ENCODE data around the gene NRXN2. TPM values are rescaled to one million over a fixed set of nuclear protein-coding genes. Genes with fewer than 3 reads are reported as not detected.

NRXN2 gene
- total RNA-seq, 2 donors from 2014 or later: 0.74 to 1.3 TPM

DNA sequence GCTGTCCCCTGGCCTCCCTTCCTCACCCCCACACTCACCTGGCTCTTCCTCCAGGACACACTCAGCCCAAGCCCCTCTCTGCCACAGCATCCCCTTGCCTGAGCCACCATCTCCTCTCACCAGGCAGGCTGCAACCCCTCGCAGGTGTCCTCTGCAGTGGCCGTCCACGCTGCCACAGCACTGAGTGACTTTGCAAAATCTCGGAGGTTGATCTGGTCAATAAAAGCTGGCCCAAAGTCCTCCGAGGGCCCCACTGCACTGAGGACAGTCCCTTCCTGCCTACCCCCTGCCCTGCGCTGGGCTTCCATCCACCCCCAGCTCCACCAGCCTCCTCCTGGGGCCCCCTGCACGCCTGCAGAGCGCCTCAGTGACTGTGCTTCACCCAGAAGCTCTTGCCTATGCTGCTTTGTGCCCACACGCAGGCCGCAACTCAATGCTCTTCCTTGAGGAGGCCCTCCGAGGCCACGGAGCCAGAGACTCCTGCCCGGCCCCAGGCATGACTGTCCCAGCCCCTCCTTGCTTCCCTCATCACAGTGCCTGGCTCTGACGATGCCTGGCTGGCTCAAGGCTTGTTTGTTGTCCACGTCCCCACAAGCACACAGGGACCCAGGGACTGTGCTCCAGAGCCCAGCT is 162.7 kb downstream of the NRXN2 start:
- peaks cover 0 to 5% of the 10 kb centered on the region in 2 donors for H3K4me1 Mint-ChIP-seq (ENCODE audit: low read depth in 2 of 2)
- DNase-seq (ENCODE audit: low spot score) (no peak), ATAC-seq (no peak)
- H3K27me3 Mint-ChIP-seq: peaks cover 0 to 5% of the 10 kb centered on the region in 2 donors
- H3K27ac Mint-ChIP-seq: no peak overlapping the region
- no peaks in the 10 kb centered on the region for H3K9me3 Mint-ChIP-seq
- no peak overlapping the region for H3K4me3 Mint-ChIP-seq
- H3K36me3 Mint-ChIP-seq: no peaks in the 10 kb centered on the region

DNA sequence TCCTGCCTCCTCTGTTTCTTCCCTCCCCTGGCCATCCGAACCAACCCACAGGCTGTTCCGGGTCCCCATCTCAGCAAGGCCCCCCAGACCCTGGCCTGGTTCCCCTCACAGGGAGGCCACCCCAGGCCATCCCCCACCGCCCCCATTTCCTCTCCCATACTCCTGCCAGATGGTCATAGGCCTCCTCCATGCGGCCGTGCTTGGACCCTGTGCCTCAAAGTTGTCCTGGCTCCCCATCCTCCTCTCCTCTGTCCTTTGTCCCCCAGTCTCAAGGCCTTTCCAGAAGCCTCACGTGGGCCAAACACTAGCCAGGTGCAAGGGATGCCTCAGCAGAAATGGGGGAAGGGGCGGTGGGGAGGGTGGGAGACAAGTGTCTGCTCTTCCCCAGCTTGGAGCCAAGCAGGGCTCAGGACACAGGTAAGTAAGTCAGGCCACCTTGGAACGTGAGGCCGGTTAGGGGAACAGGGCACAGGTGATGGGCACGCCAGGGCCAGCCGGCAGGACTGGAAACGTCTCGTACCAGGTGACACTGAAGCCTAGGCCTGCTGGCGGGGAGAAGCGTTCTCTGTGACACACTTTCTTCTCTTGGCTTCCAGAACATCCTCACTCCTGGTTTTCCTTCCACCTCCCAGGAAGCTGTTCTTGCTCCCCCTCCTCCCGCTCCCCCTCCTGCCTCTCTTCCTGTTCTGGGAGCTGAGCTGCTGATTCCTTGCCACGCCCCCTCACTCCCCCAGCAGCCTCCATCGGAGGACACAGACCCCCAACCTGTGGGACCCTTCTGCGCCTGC is 163.5 kb downstream of the NRXN2 start:
- Mint-ChIP-seq H3K4me1 (ENCODE audit: low read depth in 2 of 2) (peaks cover 0 to 3% of the 10 kb centered on the region in 2 donors), H3K36me3 (no peaks in the 10 kb centered on the region), H3K9me3 (no peaks in the 10 kb centered on the region), H3K4me3 (no peak overlapping the region), H3K27ac (no peak overlapping the region), H3K27me3 (peaks cover 0 to 5% of the 10 kb centered on the region in 2 donors)
- ATAC-seq (no peak), DNase-seq (ENCODE audit: low spot score) (peak; percentile 56)

DNA sequence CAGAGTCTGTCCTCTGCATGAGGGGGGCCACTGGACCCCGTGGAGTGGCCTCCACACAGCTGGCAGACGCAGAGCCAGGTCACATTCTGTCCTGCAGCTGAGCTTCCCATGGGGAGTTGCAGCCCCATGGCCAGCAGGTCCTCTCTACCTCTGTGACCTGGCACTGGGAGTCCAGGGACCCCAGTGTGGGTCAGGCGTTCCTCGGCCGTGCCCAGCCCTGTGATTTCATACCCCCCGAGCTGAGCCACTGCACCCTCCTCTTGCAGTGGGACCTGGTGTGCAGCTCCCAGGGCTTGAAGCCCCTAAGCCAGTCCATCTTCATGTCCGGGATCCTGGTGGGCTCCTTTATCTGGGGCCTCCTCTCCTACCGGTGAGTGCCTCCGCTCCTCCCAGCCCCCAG is 164.1 kb downstream of the NRXN2 start:
- H3K36me3 Mint-ChIP-seq: no peaks in the 10 kb centered on the region
- H3K4me3 Mint-ChIP-seq: no peak overlapping the region

DNA sequence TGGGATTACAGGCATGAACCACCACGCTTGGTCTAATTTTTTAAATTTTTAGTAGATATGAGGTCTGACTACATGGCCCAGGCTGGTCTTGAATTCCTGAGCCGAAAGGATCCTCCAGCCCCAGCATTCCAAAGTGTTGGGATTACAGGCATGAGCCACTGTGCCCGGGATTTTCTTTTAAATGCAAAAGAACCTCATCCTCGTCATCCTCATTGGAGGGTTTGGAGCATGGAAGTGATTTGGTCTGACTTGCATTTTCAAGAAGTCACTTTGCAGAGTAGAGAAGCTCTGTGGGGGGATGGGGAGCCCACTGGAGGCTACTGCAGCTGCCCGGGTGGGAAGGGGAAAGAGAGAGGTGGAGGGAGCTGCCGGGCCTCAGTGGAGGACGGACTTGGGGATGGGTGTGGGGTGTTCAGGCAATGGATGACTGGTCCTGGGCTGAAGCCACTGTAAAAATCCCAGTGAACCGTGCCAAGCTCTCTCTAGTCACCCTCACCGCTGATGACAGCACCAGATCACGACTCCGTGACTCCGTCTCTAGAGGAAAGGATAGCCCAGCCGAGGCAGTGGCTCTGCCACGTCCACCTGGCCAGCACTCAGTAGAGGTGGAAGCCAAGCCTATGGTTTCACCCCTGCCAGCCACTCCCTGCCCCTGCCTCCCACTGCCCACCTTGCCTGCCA is 164.8 kb downstream of the NRXN2 start:
- ATAC-seq: no peak

More for the DNA sequence above, 164.1 kb downstream of the NRXN2 start:
- no peaks in the 10 kb centered on the region for H3K9me3 Mint-ChIP-seq
- DNase-seq (ENCODE audit: low spot score) (peak; percentile 22), ATAC-seq (no peak)
- no peak overlapping the region for H3K27ac Mint-ChIP-seq
- peaks cover 0 to 5% of the 10 kb centered on the region in 2 donors for H3K27me3 Mint-ChIP-seq
- H3K4me1 Mint-ChIP-seq (ENCODE audit: low read depth in 2 of 2): no peaks in the 10 kb centered on the region

DNA sequence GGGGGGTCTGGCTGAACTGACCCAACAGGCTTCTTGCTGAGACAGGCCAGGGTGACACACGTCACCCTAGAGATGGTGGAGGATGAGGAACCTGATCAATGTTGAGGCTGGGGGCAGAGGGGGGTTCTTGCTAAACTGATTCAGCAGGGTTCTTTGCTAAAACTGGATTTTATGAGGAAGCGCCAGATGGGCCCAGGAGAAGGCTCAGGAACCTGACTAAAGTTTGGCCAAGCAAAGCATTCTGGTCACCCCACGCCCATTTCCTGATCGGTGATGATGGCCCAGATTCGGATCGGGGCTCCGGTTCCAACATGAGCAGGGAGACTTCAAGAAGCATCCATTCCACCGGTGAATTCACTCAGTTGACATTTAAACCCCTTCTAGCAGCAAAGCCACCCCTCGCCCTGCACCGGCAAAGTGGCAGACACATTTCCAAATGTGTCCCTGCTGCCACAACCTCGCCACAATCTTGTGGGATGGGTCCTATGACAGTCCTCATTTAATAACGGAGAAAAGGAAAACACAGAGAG is 166.2 kb downstream of the NRXN2 start:
- peaks cover 0 to 5% of the 10 kb centered on the region in 2 donors for H3K27me3 Mint-ChIP-seq
- ATAC-seq (no peak), DNase-seq (ENCODE audit: low spot score) (peak; percentile 23)
- H3K4me1 Mint-ChIP-seq (ENCODE audit: low read depth in 2 of 2): peaks cover 0 to 6% of the 10 kb centered on the region in 2 donors
- no peak overlapping the region for H3K4me3 Mint-ChIP-seq
- H3K36me3 Mint-ChIP-seq: no peaks in the 10 kb centered on the region
- H3K9me3 Mint-ChIP-seq: peaks cover 7% of the 10 kb centered on the region
- no peak overlapping the region for H3K27ac Mint-ChIP-seq

More for the DNA sequence above, 164.8 kb downstream of the NRXN2 start:
- Mint-ChIP-seq H3K27ac (no peak overlapping the region), H3K36me3 (no peaks in the 10 kb centered on the region), H3K27me3 (peaks cover 0 to 5% of the 10 kb centered on the region in 2 donors), H3K9me3 (no peaks in the 10 kb centered on the region), H3K4me1 (ENCODE audit: low read depth in 2 of 2) (no peaks in the 10 kb centered on the region), H3K4me3 (no peak overlapping the region)
- DNase-seq (ENCODE audit: low spot score): peak; percentile 35

Other genes with a start within 250 kb of the NRXN2 start
- gene SLC22A11, start 167.3 kb downstream of the NRXN2 start, total RNA-seq: not detected
- gene SLC22A12, start 132.0 kb downstream of the NRXN2 start, total RNA-seq: not detected
- 10 to 100 TPM; 13.6 to 27.7 TPM for gene RASGRP2, start 20.9 kb upstream of the NRXN2 start, total RNA-seq
- gene PYGM, start 36.8 kb upstream of the NRXN2 start, total RNA-seq: 1 to 10 TPM; 4.7 to 5.6 TPM
- 100 to 1,000 TPM; 376 to 425 TPM for gene SF1, start 55.3 kb upstream of the NRXN2 start, total RNA-seq
- gene MAP4K2, start 80.0 kb upstream of the NRXN2 start, total RNA-seq: 10 to 100 TPM; 17.6 to 47.1 TPM
- gene MEN1, start 87.4 kb upstream of the NRXN2 start, total RNA-seq: 10 to 100 TPM; 32.6 to 53.5 TPM
- 1 to 10 TPM in 1 of 2 donors, under 1 TPM in 1; 0.59 to 1.9 TPM for gene CDC42BPG, start 121.5 kb upstream of the NRXN2 start, total RNA-seq
- gene EHD1, start 155.4 kb upstream of the NRXN2 start, total RNA-seq: 100 to 1,000 TPM; 202 to 235 TPM
- gene ATG2A, start 194.0 kb upstream of the NRXN2 start, total RNA-seq: 10 to 100 TPM; 24.1 to 31.9 TPM
- 10 to 100 TPM; 32.6 to 35.6 TPM for gene PPP2R5B, start 201.5 kb upstream of the NRXN2 start, total RNA-seq
- gene GPHA2, start 212.7 kb upstream of the NRXN2 start, total RNA-seq: not detected
- not detected for gene MAJIN, start 248.9 kb upstream of the NRXN2 start, total RNA-seq